GM12864 (cell line): ENCODE measurements around the gene PKP3.

ENCODE experiments used
- DNase-seq: peaks from one replicate; pipeline ENCODE4 v3.0.0-alpha.2; 2011; ENCODE audit warnings: low read depth
- H3K4me3 ChIP-seq: 2 replicates; pipeline ENCODE4 v1.5.1; 2011; ENCODE audit warnings: mild to moderate bottlenecking, low read depth, low read length, control low read depth
- CTCF ChIP-seq: IDR thresholded peaks from 2 replicates; pipeline ENCODE4 v1.5.1; 2011; ENCODE audit warnings: low read depth, mild to moderate bottlenecking, moderate library complexity, low read length, control low read depth, inconsistent platforms; ENCODE audit errors: missing control alignments

Gene PKP3

DNA sequence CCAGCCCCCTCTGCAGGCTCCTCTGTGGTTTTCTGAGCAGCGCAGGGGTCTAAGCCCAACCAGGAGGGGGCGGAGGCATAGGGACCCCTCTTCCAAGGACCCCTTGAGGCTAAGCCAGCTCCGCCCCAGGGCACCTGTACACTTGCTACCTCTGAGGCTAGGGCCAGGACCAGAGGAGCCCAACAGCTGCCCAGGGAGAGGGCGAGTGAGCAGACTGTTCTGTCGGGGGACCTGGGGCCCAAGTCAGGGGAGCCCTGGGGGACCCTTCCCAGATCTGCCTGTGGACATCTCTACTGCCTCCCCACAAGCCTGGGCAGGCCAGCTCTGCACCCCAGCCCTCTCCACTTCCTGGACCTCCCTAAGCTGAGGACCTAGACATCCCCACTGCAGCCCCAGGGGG, 23.0 kb upstream of the PKP3 start:
- DNase-seq, result no peak
- TF ChIP-seq CTCF, result no peak
- H3K4me3 ChIP-seq, result no peak overlapping the region

GRCh38 chr11:371716-372590, 22.1 kb upstream of the PKP3 start:
- no peak overlapping the region for H3K4me3 ChIP-seq
- no peak for TF ChIP-seq CTCF
- no peak for DNase-seq

DNA sequence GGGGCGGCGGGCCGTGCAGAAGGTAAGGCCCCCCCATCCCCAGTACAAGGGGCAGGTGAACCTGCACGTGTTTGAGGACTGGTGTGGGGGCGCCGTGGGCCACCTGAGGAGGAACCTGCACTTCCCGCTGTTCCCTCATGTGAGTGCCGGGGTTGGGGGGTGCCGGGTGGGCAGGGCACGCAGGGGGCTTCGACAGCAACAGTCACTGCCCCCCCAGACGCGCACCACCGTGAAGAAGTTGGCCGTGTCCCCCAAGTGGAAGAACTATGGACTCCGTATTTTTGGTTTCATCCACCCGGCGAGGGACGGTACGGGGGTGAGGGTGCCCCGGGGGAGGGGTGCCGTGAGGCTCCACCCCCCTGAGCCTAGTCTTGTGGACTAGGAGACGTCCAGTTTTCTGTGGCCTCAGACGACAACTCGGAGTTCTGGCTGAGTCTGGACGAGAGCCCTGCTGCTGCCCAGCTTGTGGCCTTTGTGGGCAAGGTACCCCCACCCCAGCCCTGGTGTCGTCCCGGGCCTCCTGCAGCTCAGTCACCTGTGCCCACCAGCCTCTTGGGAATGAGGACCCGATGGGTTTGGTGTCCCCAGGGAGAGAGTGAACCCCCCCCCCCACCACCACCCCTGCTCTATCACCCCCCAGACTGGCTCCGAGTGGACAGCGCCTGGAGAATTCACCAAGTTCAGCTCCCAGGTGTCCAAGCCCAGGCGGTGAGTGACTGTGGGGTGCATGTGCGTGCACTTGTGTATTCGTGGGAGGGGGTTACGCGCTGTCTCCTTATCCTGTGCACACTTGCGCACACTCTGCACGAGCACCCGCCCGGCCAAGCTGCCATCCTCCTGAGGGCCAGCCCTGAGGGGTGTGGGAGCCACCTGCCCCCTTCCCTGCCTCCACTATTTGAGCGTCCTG, 20.9 kb upstream of the PKP3 start:
- TF ChIP-seq CTCF, result no peak
- DNase-seq, result no peak
- no peak overlapping the region for H3K4me3 ChIP-seq

DNA sequence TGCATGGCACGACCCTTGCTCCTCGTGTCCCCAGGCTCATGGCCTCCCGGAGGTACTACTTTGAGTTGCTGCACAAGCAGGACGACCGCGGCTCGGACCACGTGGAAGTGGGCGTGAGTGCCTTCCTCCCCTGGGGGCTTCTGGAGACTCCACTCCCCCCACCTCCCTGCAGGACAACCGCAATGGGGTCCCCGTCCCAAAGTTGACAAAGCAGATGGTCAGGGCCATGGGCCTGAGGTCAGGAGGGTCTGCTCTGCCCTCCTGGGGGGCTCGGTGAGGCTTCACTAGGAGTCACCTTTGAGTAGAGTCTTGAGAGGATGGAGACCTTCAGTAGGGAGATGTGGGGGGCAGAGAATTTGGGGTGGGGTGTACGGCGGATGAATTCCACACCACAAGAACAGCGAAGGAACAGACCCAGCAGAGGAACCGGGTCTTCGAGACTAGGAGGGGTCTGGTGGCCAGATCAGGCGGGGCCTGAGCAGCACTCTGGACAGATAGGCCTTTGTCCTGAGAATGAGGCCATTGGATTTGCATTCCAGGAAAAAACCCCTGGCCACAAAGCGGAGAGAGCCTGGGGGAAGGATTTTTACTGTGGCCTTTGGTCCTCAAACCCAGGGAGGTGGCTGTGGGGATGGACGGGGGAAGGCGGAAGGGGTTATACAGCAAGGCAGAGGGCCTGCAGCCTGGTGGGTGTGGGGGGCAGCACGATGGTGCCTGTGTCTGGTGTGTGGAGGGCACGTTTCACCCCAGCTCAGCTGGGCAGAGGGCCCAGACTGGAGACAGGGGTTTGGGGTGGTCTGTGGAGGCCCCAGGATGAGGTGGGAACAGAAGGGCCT, 20.1 kb upstream of the PKP3 start:
- DNase-seq, result no peak
- TF ChIP-seq CTCF, result no peak
- H3K4me3 ChIP-seq, result no peak overlapping the region

- no peak for TF ChIP-seq CTCF
- H3K4me3 ChIP-seq, result no peak overlapping the region
- no peak for DNase-seq
Observed at GRCh38 chr11:375065-376025, 18.7 kb upstream of the PKP3 start.
